GM19452 (cell line): Measurements from ENCODE around the gene GRIPAP1.
"Not testable (repeated sequence)": the region's sequence is repeated elsewhere in the genome, so short reads cannot be mapped to it uniquely, and the experiment has no call there.

Experiments used
- ATAC-seq: cut with Tn5 transposase; IDR thresholded peaks from one replicate; pipeline ENCODE4 v1.9.1; 2021; ENCODE audit not compliant: unreplicated experiment

Gene GRIPAP1

DNA sequence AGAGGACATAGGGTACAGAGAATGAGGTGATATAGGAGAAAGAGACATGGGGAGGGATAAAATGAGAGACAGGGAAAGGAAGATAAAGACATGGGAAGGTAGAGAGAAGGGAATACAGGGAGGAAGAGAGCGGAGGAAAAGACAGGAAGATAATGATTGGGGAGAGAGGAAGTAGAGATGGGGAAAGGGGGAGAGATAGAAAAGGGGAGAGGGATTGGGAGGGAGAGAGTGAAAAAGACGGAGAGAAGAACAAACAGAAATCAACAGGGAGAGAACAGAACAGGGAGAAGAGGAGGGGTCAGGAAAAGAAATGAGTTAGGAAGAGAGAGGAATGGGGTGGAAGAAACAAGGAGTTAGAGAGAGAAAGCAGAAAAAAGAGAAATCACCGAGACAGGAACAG is 4.6 kb downstream of the GRIPAP1 start:
- no peak for ATAC-seq

DNA sequence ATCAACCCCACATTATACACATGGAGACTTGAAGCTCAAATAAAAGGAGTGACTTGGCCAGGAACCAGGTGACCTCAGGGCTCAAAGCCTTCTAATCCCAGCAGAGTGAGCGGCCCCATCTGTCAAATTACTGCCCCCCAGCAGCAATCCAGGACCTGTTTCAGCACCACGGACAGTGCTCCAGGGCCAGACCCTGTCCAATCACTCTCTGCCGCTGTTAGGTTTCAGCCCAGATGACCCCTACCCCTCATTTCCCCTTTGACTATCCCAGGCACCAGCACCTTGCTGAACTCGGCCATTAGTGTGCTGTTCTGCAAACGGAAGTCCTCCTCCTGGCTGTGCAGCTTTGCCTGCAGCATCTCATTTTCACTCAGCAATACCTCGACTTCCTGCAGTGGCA is 5.1 kb downstream of the GRIPAP1 start:
- ATAC-seq: no peak

DNA sequence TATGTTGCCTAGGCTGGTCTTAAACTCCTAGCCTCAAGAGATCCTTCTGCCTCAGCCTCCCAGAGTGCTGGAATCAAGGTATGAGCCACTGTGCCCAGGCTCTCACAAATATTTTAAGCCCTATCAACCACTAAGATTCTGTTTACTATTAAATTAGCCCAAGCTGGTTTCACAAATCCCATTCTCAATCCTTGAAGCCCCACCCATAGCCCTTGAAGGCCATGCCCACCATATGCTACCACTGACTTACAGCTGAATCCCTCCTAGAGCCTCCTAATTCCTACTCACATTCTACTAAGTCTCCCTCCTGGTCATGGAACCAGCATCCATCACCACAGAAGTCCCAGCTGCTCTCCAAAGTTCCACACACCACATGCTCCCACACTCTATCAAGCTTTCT is 9.7 kb downstream of the GRIPAP1 start:
- ATAC-seq: no peak

DNA sequence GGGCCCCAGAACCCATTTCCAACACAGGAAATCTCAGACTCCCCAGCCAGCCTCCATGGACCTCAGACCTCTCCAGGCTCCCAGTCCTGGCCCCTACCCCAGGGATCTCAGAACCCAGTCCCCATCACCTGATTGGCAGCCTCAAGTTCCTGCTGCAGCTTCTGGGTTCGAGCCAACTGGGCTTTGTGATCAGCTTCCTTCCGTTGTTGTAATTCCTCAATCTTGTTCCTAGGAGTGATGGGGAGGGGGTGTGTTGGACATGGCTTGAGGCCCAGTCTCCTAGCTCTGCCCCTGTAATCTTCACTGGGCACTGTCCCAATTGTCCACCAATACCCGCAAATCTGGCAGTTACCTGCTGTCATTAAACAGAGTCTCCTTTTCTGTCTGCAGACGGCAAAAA is 12.6 kb downstream of the GRIPAP1 start:
- ATAC-seq: no peak

DNA sequence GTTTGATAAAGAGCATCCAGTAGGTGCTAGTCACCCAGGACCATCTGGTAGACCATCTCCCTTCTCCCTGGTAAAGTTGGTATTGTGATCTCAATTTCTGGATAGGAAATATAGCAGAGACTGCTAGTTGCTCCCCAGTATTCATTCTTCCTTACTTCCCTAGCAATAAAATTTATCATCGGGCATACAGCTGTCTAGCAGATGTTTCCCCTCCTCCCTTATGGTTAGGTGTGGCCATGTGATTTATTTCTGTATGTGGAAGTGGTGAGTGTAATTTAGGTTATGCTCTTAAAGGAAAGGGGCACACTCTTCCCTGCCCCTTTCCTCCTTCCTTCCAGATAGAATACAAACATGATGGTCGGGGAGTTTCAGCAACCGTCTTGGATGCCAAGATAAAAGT is 18.2 kb downstream of the GRIPAP1 start:
- ATAC-seq: no peak

DNA sequence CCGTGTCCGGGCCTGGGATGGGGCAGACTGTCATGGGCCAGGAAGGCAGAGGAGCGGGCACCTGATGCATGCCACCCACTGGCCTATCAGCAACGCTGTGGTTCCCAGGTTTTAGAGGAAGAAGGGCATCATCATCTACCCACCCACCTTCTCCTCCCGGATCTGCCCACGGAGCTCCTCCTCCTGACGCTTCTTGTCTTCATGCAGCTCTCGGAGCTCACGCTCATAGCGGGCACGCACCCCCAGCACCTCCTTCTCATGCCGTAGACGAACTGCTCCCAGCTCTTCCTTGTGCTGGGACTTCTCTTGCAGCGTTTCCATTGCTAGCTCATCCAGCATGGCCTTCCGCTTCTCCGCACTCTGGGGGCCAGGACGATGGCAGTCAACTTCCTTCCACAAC is 19.0 kb downstream of the GRIPAP1 start:
- no peak for ATAC-seq

DNA sequence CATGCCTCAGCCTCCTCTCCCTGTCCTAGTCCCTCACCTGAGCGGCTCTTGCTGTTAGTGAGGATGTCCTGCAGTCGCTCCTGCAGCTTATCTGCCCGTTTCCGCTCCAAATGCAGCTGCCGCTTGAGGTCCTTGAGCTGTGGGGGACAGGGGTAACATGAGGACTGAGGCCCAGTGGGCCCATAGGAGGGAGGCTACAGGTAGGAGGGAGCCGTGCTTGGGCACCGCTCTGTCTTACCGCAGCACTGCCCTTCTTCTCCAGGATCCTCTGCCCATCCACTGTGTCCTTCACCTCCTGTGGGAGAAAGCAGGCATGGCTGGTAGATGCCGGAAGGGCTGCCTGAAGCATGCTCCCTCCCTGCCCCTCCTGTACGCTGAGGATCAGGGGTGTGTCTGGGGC is 20.9 kb downstream of the GRIPAP1 start:
- ATAC-seq: no peak

DNA sequence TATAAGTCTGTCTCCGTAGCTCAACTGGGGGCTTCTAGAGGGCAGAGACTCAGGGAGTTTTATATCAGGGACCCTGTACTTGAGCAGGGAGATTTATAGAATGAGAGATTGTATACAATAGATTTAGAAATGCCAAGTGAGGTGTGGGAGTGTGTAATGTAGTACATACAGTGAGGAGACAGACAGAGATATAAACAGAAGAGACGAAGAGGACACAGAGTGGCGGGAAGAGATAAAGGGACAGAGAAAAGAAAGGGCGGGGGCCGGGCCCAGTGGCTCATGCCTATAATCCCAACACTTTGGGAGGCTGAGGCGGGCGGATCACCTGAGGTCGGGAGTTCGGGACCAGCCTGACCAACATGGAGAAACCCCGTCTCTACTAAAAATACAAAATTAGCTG is 21.7 kb downstream of the GRIPAP1 start:
- ATAC-seq: not testable (repeated sequence)

DNA sequence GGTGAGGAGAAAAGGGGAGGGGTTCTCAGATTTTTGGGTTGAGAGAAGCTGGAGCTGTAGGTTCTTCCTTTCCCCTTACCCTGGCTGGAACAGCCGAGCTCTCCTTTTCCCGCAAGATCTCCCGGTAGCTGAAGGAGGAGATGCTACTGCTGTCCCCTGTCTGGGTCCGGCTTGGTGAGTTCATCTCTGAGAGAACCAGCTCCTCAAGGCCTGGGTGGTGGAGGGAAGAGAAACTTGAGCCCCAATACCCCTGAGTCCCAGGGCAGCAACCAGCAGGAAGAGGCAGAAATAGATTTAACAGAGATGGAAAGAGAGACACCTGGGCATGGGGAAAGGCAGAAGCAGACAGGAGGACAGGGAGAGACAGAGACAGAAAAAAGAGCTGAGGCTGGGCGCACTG is 23.8 kb downstream of the GRIPAP1 start:
- ATAC-seq: no peak

DNA sequence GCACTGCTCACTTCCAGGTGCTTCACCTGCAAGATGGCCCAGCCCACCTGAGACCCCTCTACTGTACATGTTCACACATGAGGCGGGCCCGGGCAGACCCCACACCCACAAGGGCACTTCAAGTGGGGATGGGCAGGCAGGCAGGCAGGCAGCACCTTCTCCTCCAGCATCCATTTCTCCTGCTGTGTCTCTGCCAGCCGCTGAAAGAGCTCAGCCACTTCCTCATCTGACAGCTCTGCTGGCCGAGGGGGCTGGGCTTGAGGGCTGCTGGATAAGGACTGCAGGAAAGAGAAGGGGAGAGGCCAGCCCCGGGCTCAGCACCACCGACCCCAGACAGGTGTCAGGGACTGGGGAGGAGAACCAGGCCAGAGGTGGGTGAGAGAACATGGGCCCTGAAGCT is 26.0 kb downstream of the GRIPAP1 start:
- no peak for ATAC-seq

DNA sequence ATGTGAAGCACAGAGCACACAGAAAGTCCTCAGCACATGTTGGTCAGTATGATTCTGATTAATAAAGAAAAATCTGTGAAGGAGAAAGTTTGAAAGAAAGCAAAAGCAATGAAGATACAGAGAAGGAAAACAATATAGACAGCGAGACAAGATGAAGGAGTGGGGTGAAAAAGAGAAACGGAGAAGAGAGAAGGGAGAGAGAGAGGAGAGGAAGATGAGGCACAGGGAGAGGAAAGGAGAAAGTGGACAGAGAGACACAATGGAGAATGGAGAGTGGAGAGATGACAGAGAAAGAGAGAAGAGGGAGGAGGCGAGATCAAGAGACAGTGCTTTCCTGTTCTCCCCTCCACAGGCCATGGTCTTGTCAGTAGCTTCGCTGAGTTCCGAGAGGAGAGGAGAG is 26.5 kb downstream of the GRIPAP1 start:
- ATAC-seq: no peak

DNA sequence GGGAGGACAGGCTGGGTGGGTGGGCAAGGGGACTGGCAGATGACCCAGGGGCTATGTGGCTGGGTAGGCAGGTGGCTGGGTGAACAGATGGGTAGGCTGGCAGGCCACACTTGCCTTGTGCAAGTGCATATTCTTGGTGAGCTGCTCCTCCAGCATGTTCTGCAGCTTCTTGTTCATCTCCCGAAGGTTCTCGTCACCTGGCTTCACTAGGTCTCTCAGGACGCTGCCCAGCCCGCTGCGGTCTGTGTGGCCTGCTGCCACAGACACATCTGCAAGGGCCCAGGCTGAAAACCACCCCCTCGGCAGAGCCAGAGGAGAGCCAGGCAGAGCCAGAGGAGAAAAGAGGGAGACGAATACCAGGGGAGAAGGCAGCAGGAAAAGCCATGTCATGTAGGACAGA is 27.0 kb downstream of the GRIPAP1 start:
- ATAC-seq: no peak

DNA sequence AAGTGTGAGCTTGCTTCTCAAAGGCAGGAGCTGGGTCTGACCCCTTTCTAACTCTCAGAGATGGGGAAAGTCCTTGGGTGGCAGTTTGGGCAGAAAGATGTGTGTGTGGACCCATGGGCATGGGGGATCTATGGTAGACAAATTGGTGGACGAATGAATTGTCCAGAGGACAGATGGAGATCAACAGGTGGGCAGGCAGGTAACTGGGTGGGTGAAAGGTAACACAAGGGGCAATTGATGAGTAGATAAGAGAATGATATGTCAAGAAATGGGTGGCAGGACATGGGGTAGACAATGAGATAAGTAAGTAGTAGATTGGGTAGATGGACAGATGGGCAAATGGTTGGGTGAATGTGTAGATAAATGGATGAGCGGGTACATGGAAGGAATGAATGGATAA is 27.5 kb downstream of the GRIPAP1 start:
- no peak for ATAC-seq

DNA sequence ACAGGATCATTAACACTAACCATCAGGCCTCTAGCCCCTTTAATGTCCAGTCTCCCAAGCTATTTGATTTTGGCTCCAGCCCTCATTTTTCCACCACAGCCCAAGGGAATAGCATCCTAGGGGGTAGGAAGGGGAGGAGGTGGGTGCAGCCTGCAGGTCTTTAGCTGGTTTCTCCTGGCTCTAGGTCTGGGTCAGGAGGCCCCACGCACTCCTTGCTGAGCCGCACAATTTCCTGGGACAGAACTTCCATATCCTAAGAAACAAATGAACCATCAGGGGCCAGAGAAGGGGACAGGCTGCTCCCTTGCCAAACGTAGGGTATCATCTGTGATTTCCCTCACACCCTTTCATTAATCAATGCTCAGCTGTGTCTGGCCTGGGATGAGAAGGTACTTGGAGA is 28.0 kb downstream of the GRIPAP1 start:
- ATAC-seq: no peak

DNA sequence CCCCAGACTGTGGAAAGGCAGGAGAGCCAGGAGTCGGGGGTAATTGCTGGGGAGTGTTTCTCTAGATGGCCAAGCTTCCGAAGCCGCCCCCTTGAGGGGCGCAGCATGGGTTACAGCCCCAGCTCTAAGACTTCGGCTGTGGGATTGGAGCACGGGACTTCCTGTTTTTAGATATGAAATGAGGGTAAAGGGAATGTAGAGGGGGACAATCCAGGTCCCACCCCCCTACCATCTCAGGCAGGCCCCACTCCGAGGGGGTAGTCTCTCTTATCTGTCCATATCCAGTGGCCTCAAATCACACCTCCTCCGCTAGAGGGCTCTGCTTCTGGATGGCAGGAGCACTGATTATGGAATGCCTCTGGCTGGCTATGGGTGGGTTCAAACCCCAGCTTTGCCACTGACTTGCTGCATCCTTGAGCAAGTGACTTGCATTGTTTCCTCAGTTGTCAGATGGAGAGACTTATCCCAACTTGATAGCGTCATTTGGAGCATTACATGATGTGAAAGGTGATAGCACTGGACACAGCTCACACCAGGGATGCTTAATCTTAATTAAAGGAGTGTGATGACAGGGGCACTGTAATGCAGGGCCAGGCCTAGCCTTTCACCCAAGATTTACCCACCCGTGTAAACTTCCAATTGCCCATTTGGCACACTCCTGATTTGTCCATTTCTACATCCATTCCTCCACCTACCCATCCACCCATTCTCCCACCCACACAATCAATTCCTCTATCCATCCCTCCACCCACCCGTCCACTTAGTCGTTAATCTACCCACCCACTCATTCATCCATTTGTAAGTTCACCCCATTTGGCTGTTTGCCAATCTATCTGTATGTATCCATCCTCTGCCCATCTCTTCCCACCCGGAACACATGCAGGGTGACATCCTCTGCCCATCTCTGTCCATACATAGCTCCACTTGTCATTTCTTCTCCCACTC is 29.6 kb downstream of the GRIPAP1 start:
- no peak for ATAC-seq

DNA sequence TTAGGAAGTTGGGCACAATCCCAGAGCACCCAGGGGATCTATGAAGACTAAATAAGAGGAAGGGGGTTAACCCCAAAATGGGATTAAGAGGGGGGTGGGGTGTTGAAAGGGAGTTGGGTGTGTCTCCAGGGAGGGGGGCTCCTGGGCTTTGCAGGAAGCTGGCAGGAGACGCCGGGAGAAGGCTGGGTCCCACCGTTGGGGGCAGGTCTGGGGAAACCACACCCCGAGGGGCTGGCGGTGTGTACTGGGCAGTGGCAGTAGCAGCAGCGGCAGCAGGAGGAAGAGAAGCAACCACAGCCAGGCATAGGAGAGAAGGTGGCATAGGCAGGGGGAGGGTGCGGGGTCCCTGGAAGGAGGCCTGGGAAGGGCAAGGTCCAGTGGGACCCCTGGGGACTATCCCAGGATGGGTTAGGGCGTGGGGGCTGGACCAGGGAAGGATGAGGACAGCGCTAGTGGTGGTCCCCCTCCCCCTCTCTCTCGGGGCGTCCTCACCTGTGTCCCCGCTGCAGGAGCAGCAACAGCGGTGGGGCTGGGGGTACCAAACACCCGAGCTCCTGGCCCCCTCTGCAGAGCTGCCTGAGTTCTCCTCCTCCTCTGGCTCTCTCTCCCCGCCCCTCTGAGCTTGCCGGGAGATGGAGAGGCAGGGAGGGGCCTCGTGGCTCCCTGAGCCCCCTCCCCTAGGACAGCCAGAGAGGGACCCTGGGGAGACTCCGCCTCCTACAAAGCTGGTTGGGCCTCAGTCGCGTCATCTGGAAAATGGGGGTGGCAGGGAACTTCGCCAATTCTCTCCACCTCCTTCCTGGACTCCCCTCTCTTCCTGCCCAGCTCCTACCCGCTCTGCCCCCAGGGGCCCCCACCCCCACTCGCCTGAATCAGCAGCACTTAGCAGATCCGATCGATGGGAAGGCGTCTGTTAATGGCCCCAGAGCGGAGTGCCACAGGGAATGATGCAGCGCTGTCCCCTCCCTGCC is 30.5 kb downstream of the GRIPAP1 start, which contains the start of gene KCND1:
TSS of gene KCND1 (minus strand) at position 596 of the 971 bp plus-strand sequence. CDS start 1,573 bp downstream, outside the sequence.
- no peak for ATAC-seq

DNA sequence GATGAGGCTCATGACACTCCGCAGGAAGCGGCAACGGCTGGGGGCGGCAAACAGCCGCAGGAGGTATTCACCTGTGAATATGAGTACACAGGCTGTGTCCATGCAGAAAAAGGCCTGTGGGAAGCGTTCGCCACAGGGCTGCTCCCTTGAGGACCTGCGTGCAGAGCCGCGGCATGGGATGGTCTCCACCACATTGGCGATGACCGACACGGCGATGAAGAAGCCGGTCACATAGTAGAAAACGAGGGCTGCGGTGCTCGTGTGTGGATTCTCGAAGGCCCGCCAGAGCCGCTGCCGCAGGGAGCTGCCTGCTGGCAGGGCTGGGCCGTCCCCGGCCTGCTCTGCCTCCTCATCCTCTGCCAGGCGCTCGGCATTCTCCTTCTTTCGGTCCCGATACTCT is 32.6 kb downstream of the GRIPAP1 start:
- no peak for ATAC-seq

DNA sequence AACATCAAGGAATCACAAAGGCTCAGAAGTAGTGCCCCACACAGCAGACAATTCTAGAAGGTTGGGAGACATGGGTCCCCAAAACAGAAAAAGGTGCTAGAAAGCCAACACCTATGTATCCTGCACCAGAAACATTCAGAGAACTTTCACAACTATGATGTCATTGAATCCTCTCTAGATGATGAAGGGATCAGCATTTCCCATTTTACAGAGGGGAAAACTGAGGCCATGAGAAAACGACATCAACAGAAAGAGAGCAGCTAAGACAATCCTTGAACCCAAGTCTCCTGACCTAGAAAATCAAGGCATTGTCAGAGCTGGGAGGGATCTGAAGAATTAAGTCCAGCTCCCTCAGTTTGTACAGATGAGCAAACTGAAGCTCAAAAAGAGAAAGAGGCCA is 33.7 kb downstream of the GRIPAP1 start:
- no peak for ATAC-seq

DNA sequence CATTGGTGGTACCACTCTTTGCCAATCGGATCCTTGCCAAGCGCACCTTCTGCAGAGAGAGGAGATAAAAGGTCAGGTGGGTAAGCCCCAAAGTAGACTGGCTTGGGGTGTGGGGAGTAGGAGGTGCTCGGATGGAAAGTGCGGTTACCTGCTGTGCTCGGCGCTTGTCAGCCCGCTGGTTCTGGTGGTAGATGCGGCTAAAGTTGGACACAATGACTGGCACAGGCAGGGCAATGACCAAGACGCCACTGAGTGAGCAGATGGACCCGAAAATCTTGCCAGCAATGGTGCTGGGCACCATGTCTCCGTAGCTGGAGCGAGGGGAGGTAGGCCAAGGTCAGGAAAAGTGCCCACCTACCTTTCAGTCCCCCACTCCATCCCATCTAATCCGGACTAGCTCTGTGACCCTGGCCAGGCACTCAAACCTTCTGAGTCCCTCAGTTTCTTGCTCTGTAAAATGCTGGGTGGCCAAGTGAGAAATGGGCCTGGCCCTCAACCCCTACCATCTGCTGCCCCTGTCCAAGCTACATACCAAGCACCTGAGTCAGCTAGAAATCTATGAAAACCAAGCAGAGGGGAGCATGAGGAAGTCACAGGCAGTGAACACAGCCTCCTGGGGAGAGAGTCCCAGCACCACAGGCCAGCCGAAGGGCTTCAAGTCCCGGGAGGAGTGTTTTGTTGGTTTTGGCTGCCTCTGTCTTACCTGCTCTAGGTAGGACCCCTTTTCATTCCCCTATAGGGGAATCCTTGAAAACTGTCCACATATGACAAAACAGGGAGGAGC is 35.1 kb downstream of the GRIPAP1 start:
- no peak for ATAC-seq

DNA sequence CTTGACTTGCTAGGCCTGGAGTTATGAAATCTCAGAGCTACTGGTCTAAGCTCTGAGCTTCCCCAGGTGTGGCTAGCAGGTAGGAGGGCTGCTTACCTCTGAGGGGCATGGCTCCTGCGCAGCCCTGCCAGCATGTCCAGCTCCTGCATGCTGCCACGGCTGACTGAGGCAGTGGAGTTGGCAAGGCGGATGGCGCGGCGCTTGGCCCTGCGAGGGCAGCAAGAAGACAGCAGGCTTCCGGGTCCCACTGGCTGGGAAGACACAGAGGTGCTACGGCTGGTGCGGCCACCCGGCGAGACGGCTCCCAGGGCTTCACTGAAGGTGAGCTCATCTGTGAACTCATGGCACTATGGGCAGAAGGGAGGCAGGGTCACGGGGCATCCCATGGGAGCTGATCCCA is 36.1 kb downstream of the GRIPAP1 start:
- ATAC-seq: no peak

DNA sequence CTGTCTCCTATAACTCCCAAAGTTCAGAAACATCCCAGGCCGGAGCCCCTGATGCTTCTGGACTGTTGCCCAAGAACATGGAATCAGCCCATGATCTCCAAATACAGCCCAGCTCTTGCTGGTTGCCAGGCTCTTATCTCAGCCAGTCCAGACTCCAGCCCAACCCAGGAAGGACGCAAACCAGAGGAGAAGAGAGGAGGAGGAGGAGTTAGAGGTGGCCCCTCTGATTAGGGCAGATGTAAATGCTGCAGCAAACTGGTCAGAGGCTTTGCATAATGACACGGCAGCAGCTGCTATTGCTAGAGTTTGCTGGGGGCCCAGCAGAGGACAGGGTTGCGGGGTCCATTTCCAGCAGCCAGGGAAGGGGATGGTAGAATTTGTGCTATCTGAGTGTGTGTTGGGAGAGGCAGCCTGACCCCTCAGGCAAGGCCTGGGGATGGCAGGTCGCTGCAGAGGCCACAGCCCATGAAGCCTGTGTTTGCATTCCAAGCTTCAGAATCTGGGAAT is 40.4 kb downstream of the GRIPAP1 start:
- ATAC-seq: no peak
